Measurements from ENCODE around the gene ST6GAL2.

ST6GAL2 gene

DNA sequence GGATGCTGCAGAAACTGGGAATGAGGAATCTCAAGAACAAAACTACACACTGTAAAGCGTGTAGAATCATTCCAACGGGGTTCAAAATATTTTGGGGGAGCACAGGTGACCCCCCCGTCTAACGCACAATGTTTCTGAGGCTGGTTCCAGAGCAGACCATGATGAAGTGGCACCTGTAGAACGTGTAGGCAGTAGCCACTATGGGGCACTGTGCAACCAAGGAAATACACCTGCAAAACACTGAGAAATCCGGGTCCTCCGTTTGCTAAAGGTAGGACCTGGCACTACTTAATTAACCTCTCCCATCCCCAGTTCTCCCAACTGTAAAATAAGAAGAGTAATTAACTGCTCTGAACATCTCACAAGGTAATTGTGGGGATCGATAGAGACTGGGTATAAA lies 22.6 kb downstream of the ST6GAL2 start:
- DNase-seq (ENCODE audit: low read depth in 2 of 2) = no peak

DNA sequence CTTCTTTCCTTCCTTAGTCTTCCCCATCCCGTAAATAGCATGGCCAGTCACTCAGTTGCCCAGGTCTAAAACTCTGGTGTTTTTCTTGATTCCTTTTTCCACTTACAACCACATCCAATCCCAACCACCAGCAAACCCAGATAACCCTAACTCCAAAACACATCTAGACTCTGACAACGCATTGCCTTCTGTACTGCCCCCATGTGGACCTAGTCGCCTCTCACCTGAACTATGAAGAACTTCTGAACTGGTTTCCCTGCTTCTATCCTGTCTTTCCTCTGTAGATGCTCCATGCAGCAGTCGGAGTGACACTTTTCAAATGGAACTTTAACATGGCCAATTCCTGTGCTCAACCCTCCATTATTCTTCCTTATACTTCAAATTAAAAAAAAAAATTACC lies 26.5 kb downstream of the ST6GAL2 start:
- no peak for DNase-seq (ENCODE audit: low read depth in 2 of 2)

- DNase-seq (ENCODE audit: low read depth in 2 of 2) = no peak
Measured at GRCh38 chr2:106858810-106859209, 27.2 kb downstream of the ST6GAL2 start.

DNA sequence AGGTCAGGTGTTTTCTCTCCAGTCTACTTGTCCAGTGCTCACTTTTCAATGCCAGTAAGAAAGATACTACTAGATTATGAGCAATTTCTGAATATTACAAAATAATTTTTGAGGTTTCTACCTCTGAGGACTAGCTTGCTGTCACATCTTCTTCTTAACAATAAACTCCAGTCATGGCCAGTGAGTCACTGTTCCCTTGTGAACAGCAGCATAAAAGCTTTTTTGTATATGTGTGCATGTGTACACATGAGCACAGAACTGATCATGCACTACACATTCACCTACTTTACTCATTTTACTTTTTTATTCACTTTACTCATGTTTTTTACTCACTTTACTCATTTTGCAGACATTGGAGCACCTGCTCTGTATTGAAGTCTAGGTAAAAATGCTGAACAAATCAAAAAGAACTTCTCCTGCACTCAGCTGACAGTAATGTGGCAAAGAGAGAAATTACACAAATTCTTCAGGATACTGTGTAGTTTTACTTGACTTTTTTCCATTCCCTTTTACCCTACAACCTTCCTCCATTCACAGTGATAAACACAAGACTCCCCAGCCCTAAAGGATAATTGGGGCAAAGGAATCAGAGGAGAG lies 28.0 kb downstream of the ST6GAL2 start:
- no peak for DNase-seq (ENCODE audit: low read depth in 2 of 2)

GRCh38 chr2:106853631-106854030 lies 32.3 kb downstream of the ST6GAL2 start:
- no peak for DNase-seq (ENCODE audit: low read depth in 2 of 2)

GRCh38 chr2:106851881-106852501 lies 34.0 kb downstream of the ST6GAL2 start:
- no peak for DNase-seq (ENCODE audit: low read depth in 2 of 2)

DNA sequence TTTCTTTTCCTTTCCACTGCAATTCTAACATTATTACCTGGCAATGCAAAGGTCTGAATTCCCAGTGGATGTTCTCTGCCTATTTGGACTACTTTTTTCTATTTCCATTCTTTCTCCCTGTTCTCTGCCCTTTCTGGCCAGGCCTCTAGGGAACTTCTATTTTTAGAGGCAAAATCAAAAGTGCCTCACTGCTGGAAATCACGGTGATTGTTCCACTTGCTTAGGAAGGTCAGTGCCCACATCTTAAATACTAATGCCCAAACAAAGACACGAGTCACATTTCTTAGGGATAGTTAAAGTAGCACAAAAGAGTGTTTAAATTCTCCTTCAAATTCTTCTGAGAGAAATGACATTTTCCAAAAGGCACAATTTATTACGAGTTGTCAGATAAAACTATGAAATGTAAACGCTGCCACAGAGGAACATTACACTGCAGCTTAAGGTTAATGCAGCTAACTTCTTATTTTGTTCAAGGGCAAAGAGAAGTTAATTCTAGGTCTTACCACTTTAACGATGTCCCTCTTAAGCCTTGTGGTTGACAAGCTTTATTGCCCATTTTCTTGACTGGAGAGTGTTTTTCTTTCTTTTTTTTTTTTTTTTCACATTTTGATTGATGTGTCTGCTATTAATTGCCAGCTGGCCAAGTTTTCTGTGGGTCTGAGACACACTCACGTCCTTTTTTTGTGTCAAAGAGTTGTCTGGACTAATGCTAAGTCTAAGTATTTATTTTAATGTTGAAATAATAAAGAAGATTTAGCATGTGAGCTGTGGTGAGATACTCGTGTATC lies 34.7 kb downstream of the ST6GAL2 start:
- DNase-seq (ENCODE audit: low read depth in 2 of 2) = no peak

GRCh38 chr2:106849253-106849652 lies 36.7 kb downstream of the ST6GAL2 start:
- no peak for DNase-seq (ENCODE audit: low read depth in 2 of 2)

- DNase-seq (ENCODE audit: low read depth in 2 of 2) = no peak
Measured at GRCh38 chr2:106847366-106847765, 38.6 kb downstream of the ST6GAL2 start.

DNA sequence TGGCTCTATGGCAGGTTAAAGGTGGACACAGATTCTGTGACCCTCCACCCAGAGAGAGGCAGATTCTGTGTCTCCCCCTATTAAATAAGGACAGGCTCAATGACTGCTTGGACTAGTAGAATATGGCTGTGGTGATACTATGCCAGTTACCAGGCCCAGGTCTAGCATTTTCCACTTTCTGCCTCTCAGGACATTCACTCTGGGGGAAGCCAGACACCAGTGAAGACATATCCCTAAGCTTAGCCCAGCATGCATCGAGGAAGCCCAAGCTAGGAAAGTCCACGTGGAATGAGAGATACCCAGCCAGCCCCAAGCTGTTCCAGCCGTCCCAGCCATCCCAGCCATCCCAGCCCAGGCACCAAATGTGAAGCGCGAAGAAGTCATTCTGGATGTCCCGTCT lies 40.3 kb downstream of the ST6GAL2 start:
- DNase-seq (ENCODE audit: low read depth in 2 of 2) = no peak

- no peak for DNase-seq (ENCODE audit: low read depth in 2 of 2)
Measured at GRCh38 chr2:106843910-106844250, 42.1 kb downstream of the ST6GAL2 start.

GRCh38 chr2:106843001-106843909 lies 42.7 kb downstream of the ST6GAL2 start:
- no peak for DNase-seq (ENCODE audit: low read depth in 2 of 2)

DNA sequence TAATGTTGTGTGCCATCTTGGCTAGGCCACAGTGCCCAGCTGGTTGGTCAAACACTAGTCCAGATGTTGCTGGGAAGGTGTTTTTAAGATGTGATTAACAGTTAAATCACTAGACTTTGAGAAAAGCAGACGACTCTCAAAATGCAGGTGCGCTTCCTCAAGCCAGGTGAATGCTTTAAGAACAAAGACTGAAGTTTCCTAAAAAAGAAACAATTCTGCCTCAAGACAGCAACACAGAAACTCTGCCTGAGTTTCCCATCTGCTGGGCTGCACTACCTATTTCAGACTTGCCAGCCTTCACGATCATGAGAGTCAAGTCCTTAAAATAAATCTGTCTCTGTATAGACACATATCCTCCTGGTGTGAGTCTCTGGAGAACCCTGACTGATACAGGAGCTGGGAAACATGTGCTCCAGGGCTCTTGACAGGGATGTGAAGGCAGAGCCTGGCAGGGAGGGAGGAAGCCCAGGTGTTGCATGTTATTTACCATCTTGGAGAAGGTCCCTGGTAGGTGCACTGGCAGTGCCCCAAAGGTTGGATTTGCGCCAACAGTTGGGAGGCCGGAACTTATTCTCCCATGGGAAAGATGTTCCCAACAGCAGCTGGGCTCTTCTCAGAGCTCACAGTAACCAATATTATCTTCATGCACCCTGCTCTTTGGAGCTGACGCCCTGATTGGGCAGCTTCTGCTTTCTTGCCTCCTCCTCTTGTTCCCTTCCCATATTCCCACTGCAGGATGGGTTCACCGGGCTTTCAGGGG lies 43.9 kb downstream of the ST6GAL2 start:
- no peak for DNase-seq (ENCODE audit: low read depth in 2 of 2)

DNA sequence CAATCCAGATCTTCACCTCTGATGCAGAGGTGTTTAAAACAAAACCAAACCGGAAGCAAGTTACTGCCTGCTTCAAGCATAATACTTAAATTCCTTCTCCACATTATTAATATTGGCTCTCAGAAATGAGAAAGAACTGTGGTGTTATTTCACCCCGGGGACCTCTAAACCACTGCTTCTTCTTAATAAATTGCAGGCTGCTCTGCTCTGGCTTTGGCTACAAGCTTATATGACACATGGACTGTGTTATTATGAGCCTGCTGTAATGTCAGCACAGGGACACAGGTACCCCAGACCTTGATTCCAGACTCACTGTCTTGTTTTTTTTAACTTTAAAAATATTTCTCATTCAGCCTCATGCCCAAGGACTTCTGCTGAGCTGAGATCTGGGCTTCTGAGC lies 45.1 kb downstream of the ST6GAL2 start:
- no peak for DNase-seq (ENCODE audit: low read depth in 2 of 2)

DNA sequence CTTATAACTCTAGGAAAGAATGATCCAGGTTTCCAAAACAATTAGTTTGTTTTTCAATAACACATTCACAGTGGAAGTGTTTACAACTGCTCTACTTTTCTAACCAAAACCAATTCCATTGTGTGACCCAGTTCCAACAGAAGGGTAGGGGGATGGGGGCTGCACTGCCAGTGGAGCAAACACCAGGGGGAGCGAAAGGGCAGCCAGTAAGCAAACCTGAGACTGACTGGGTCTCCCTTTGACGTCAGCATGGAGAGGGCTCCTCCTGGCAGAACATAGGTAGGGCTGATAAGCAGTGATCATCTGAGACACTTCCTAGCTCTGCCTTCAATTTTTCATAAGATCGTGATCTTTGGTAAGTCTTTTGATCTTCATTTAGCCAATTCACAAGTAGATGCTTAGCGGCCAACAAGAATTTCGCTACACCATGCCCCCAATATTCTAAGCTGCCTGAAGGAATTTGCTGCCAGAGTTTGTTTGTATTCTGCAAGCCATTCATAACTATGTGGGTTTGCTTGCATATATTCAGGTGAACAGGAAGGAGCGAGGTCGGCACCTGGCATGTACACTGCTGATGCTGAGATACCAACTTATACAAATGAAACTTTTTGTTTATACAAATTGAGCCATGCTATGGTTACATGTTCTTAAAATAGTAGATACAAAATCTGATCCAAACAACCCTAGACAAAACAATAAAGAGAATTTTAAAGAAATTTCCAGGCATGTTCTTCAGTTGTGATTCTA lies 45.9 kb downstream of the ST6GAL2 start:
- no peak for DNase-seq (ENCODE audit: low read depth in 2 of 2)

DNA sequence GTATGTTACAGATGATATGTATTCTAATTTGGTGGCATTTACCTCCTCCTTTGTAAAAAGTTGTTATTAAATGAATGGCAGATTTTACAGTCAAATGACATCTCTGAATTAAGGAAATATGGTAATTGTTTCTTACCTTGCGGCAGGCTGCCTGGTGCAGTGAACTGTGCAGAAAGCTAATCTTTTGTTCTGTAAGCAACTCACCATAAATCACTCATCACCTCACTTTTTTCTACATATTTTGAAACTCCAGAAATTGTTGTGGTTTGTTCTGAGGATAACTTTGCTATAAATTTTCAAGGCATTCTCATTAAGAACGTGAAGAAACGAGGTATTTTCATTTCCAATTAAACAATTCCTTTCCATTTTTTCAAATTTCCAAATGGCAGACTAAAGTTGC lies 52.7 kb downstream of the ST6GAL2 start:
- DNase-seq (ENCODE audit: low read depth in 2 of 2) = no peak

- no peak for DNase-seq (ENCODE audit: low read depth in 2 of 2)
Measured at GRCh38 chr2:106831816-106832569, 54.0 kb downstream of the ST6GAL2 start.

GRCh38 chr2:106831241-106831640 lies 54.7 kb downstream of the ST6GAL2 start:
- DNase-seq (ENCODE audit: low read depth in 2 of 2) = no peak

DNA sequence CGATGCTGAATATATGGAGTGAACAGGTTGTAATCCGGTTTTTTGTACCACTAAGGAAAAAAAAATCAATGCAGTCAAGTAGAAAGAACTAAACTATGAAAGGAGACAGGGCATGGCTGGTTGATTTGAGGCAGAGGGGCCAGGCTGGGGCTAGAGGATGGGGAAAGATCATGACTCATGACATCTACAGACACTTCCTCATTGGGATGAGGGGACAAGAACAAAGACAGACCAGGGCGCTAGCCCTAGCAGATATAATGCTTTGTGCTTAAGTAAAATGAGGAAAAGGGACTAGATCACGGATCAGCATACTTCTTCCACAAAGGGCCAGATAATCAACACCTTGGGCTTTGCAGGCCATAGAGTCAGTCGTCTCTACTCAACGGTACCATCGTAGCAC lies 55.8 kb downstream of the ST6GAL2 start:
- no peak for DNase-seq (ENCODE audit: low read depth in 2 of 2)

DNA sequence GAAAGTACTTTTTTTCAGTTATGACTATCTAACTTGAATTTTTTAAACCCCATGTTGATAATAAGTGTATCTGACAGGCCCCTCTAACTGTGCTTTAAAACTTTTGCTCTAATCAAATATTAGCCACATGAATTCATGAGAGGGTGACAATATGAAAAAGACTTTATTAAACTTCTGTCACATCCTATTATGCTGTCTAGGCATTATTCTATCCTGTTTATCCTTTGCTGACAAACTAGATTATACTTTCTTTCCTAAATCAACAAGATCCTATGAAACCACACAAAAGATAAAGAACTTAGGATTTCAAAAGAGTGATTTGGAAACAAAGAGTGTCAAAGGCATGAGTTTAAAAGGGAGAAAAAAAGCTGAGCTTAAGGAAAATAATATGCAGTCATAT lies 57.8 kb downstream of the ST6GAL2 start:
- DNase-seq (ENCODE audit: low read depth in 2 of 2) = no peak

All from stimulated activated CD4-positive, alpha-beta T cell treated with anti-CD3 and anti-CD28 coated beads, Interleukin-1b, Interleukin-23, amount 100 ng/mL, for 1 hour (primary cell).